ENCODE data around the gene ZNF276.
"Not testable (repeated sequence)": the region's sequence is repeated elsewhere in the genome, so short reads cannot be mapped to it uniquely, and the experiment has no call there.

ZNF276 gene

GRCh38 chr16:89689142-89689541, 32.2 kb upstream of the ZNF276 start:
- Histone ChIP-seq H3K4me3 (IDR thresholded peaks at IDR 0.05; ENCODE audit: insufficient read depth, low read depth, low read length) (no peak overlapping the region), H3K4me1 (ENCODE audit: low read depth, poor library complexity, severe bottlenecking) (peaks cover 21% of the 10 kb centered on the region), H3K79me2 (ENCODE audit: insufficient read depth, low read depth) (peaks cover 21% of the 10 kb centered on the region), H4K20me1 (ENCODE audit: insufficient read depth) (no peaks in the 10 kb centered on the region), H3K9ac (no peak overlapping the region), H3K27ac (no peak overlapping the region), H3K36me3 (ENCODE audit: insufficient read depth) (no peaks in the 10 kb centered on the region; the same call in 1 of the 2 replicates), H3K4me2 (no peak overlapping the region), H3K27me3 (ENCODE audit: insufficient read depth, low read depth) (no peaks in the 10 kb centered on the region), H2AFZ (ENCODE audit: low read depth) (no peak overlapping the region)
- no peak for TF ChIP-seq CTCF (conservative IDR thresholded peaks at IDR 0.05; ENCODE audit: low read depth, low read length)

GRCh38 chr16:89689621-89690020, 31.7 kb upstream of the ZNF276 start:
- H3K9ac ChIP-seq; H3K4me3 ChIP-seq (IDR thresholded peaks at IDR 0.05; ENCODE audit: insufficient read depth, low read depth, low read length); H3K4me2 ChIP-seq; H3K27ac ChIP-seq; H2AFZ ChIP-seq (ENCODE audit: low read depth); H3K36me3 ChIP-seq (ENCODE audit: insufficient read depth); H4K20me1 ChIP-seq (ENCODE audit: insufficient read depth); H3K27me3 ChIP-seq (ENCODE audit: insufficient read depth, low read depth): not testable (repeated sequence)
- peaks cover 21% of the 10 kb centered on the region for H3K79me2 ChIP-seq (ENCODE audit: insufficient read depth, low read depth)
- peaks cover 21% of the 10 kb centered on the region for H3K4me1 ChIP-seq (ENCODE audit: low read depth, poor library complexity, severe bottlenecking)

- no peak overlapping the region for H3K4me2 ChIP-seq
- H4K20me1 ChIP-seq (ENCODE audit: insufficient read depth), result no peaks in the 10 kb centered on the region
- peaks cover 21% of the 10 kb centered on the region for H3K79me2 ChIP-seq (ENCODE audit: insufficient read depth, low read depth)
- H3K4me3 ChIP-seq (IDR thresholded peaks at IDR 0.05; ENCODE audit: insufficient read depth, low read depth, low read length), result no peak overlapping the region
- H3K9ac ChIP-seq, result no peak overlapping the region
- no peak overlapping the region for H3K27ac ChIP-seq
- H3K36me3 ChIP-seq (ENCODE audit: insufficient read depth), result no peaks in the 10 kb centered on the region; the same call in 1 of the 2 replicates
- H3K4me1 ChIP-seq (ENCODE audit: low read depth, poor library complexity, severe bottlenecking), result peaks cover 21% of the 10 kb centered on the region
- no peak overlapping the region for H2AFZ ChIP-seq (ENCODE audit: low read depth)
- no peak for TF ChIP-seq CTCF (conservative IDR thresholded peaks at IDR 0.05; ENCODE audit: low read depth, low read length)
- no peaks in the 10 kb centered on the region for H3K27me3 ChIP-seq (ENCODE audit: insufficient read depth, low read depth)
Measured at GRCh38 chr16:89690392-89690901, 30.9 kb upstream of the ZNF276 start.

DNA sequence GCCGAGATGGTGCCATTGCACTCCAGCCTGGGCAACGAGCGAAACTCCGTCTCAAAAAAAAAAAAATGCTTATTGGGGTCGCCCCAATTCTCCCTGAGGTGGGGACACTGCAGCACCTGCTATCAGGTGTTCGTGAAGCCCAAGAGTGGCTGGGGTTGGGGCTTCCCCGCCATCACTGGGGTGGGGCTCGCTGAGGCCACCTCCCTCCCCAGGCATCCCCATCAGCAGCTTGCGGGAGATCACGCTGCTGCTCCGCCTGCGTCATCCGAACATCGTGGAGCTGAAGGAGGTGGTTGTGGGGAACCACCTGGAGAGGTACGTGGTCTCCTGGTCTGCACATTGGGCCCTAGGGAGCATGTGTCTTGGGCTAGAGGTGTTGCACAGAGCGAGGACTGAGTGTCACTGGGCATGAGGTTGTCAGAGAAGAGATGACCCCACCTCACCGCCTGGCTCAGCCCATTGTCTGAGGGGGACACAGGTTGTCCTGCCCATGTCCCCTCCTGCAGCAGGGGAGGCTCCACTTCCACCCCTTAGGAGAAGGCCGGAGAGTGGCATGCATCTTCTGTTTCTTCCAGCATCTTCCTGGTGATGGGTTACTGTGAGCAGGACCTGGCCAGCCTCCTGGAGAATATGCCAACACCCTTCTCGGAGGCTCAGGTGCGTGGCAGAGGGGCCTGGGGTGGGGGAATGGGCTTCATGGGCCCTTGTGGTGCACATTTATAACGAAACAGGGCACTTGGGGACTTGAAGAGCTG, 29.9 kb upstream of the ZNF276 start:
- Histone ChIP-seq H2AFZ (ENCODE audit: low read depth) (no peak overlapping the region), H4K20me1 (ENCODE audit: insufficient read depth) (no peaks in the 10 kb centered on the region), H3K4me3 (IDR thresholded peaks at IDR 0.05; ENCODE audit: insufficient read depth, low read depth, low read length) (no peak overlapping the region), H3K79me2 (ENCODE audit: insufficient read depth, low read depth) (peaks cover 21% of the 10 kb centered on the region), H3K27ac (no peak overlapping the region), H3K4me2 (no peak overlapping the region), H3K9ac (no peak overlapping the region), H3K27me3 (ENCODE audit: insufficient read depth, low read depth) (no peaks in the 10 kb centered on the region), H3K4me1 (ENCODE audit: low read depth, poor library complexity, severe bottlenecking) (peaks cover 31% of the 10 kb centered on the region), H3K36me3 (ENCODE audit: insufficient read depth) (no peaks in the 10 kb centered on the region; the same call in 1 of the 2 replicates)
- no peak for TF ChIP-seq CTCF (conservative IDR thresholded peaks at IDR 0.05; ENCODE audit: low read depth, low read length)

DNA sequence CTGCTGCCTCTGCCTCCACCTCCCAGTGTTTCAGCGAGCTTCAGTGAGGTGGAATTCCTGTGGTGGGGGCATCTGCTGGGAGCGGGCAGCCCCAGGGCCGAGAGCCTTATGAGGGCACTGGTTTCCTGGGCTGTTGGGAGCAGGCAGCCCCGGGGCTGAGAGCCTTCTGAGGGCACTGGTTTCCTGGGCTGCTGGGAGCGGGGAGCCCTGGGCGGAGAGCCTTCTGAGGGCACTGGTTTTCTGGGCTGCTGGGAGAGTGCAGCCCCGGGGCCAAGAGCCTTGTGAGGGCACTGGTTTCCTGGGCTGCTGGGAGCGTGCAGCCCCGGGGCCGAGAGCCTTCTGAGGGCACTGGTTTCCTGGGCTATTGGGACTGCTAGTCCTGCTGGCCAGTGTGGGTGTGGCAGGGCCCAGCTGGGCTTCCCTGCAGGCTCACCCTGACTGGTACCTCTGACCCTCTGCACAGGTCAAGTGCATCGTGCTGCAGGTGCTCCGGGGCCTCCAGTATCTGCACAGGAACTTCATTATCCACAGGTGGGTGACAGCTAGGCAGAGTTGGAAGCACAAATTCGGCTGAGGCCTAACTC, 29.3 kb upstream of the ZNF276 start:
- Histone ChIP-seq H2AFZ (ENCODE audit: low read depth) (no peak overlapping the region), H3K4me3 (IDR thresholded peaks at IDR 0.05; ENCODE audit: insufficient read depth, low read depth, low read length) (no peak overlapping the region), H3K9ac (no peak overlapping the region), H4K20me1 (ENCODE audit: insufficient read depth) (no peaks in the 10 kb centered on the region), H3K79me2 (ENCODE audit: insufficient read depth, low read depth) (peaks cover 21% of the 10 kb centered on the region), H3K27me3 (ENCODE audit: insufficient read depth, low read depth) (no peaks in the 10 kb centered on the region), H3K4me1 (ENCODE audit: low read depth, poor library complexity, severe bottlenecking) (peaks cover 36% of the 10 kb centered on the region), H3K36me3 (ENCODE audit: insufficient read depth) (no peaks in the 10 kb centered on the region; the same call in 1 of the 2 replicates), H3K27ac (no peak overlapping the region), H3K4me2 (no peak overlapping the region)
- TF ChIP-seq CTCF (conservative IDR thresholded peaks at IDR 0.05; ENCODE audit: low read depth, low read length), result no peak
